ENCODE results near the gene FBXO48.

The FBXO48 gene

GRCh38 chr2:68438455-68439303 is 28.4 kb downstream of the FBXO48 start:
- FAIRE-seq (no peak), DNase-seq (ENCODE audit: low spot score) (no peak)

- no peak for FAIRE-seq
- DNase-seq (ENCODE audit: low spot score), result no peak
Measured at GRCh38 chr2:68436270-68436669, 30.8 kb downstream of the FBXO48 start.

GRCh38 chr2:68435615-68436014 is 31.5 kb downstream of the FBXO48 start:
- no peak for DNase-seq (ENCODE audit: low spot score)
- no peak for FAIRE-seq

GRCh38 chr2:68434981-68435380 is 32.1 kb downstream of the FBXO48 start:
- no peak for FAIRE-seq
- no peak for DNase-seq (ENCODE audit: low spot score)

GRCh38 chr2:68432696-68433658 is 34.1 kb downstream of the FBXO48 start:
- DNase-seq (ENCODE audit: low spot score), result no peak
- FAIRE-seq, result no peak

GRCh38 chr2:68431316-68431972 is 35.6 kb downstream of the FBXO48 start:
- DNase-seq (ENCODE audit: low spot score), result no peak
- FAIRE-seq, result no peak

GRCh38 chr2:68429311-68429826 is 37.7 kb downstream of the FBXO48 start:
- FAIRE-seq (no peak), DNase-seq (ENCODE audit: low spot score) (no peak)

GRCh38 chr2:68428746-68429145 is 38.3 kb downstream of the FBXO48 start:
- no peak for DNase-seq (ENCODE audit: low spot score)
- FAIRE-seq, result no peak

GRCh38 chr2:68428126-68428525 is 39.0 kb downstream of the FBXO48 start:
- DNase-seq (ENCODE audit: low spot score) (no peak), FAIRE-seq (no peak)

GRCh38 chr2:68426848-68427579 is 40.1 kb downstream of the FBXO48 start:
- DNase-seq (ENCODE audit: low spot score), result no peak
- FAIRE-seq, result no peak

- no peak for DNase-seq (ENCODE audit: low spot score)
Measured at GRCh38 chr2:68426446-68426845, 40.6 kb downstream of the FBXO48 start.

GRCh38 chr2:68425503-68425902 is 41.6 kb downstream of the FBXO48 start:
- FAIRE-seq (no peak), DNase-seq (ENCODE audit: low spot score) (no peak)

More at GRCh38 chr2:68426446-68426845, 40.6 kb downstream of the FBXO48 start:
- FAIRE-seq, result no peak

- FAIRE-seq (no peak), DNase-seq (ENCODE audit: low spot score) (no peak)
Measured at GRCh38 chr2:68423966-68424650, 43.0 kb downstream of the FBXO48 start.

GRCh38 chr2:68420254-68420910 is 46.7 kb downstream of the FBXO48 start:
- FAIRE-seq (no peak), DNase-seq (ENCODE audit: low spot score) (no peak)

GRCh38 chr2:68418855-68419254 is 48.2 kb downstream of the FBXO48 start:
- FAIRE-seq (no peak), DNase-seq (ENCODE audit: low spot score) (no peak)

- DNase-seq (ENCODE audit: low spot score) (no peak), FAIRE-seq (no peak)
Measured at GRCh38 chr2:68418419-68418818, 48.7 kb downstream of the FBXO48 start.

- DNase-seq (ENCODE audit: low spot score) (no peak), FAIRE-seq (no peak)
Measured at GRCh38 chr2:68417926-68418325, 49.2 kb downstream of the FBXO48 start.

GRCh38 chr2:68416081-68416675 is 50.9 kb downstream of the FBXO48 start:
- no peak for DNase-seq (ENCODE audit: low spot score)
- FAIRE-seq, result no peak

- FAIRE-seq, result no peak
- DNase-seq (ENCODE audit: low spot score), result no peak
Measured at GRCh38 chr2:68415521-68415920, 51.6 kb downstream of the FBXO48 start.

All from urothelium cell line (cell line).